Renal pelvis (tissue), 4 donors: Measurements from ENCODE around the gene VWDE. TPM values are rescaled to one million over a fixed set of nuclear protein-coding genes. Genes with fewer than 3 reads are reported as not detected.
"Not testable (repeated sequence)": the region's sequence is repeated elsewhere in the genome, so short reads cannot be mapped to it uniquely, and the experiment has no call there.

Experiments
- DNase-seq: peaks from one replicate; pipeline ENCODE4 v3.0.0-alpha.2; 2013
- polyA plus RNA-seq, 3 donors: library from polyadenylated mRNA; unstranded; fragments of 120-200 nt; gene quantifications; one replicate each; pipeline ENCODE4 v1.2.1, GENCODE V29; 2013; ENCODE audit not compliant: insufficient read length in 3 of 3

The VWDE gene
- polyA plus RNA-seq, 3 donors: 4.5 to 7.5 (median 5.1) TPM

- no peak for DNase-seq
Observed at GRCh38 chr7:12402365-12402725, 1.3 kb downstream of the VWDE start.

- DNase-seq: no peak
Observed at GRCh38 chr7:12401538-12402364, 1.9 kb downstream of the VWDE start.

- DNase-seq: no peak
Observed at GRCh38 chr7:12398186-12398585, 5.5 kb downstream of the VWDE start.

- no peak for DNase-seq
Observed at GRCh38 chr7:12397671-12398070, 6.0 kb downstream of the VWDE start.

- not testable (repeated sequence) for DNase-seq
Observed at GRCh38 chr7:12396670-12397069, 7.0 kb downstream of the VWDE start.

GRCh38 chr7:12391922-12392615 is 11.6 kb downstream of the VWDE start:
- DNase-seq: no peak

GRCh38 chr7:12389089-12389700 is 14.5 kb downstream of the VWDE start:
- no peak for DNase-seq

GRCh38 chr7:12386313-12386740 is 17.3 kb downstream of the VWDE start:
- DNase-seq: no peak

GRCh38 chr7:12385364-12385786 is 18.3 kb downstream of the VWDE start:
- no peak for DNase-seq

GRCh38 chr7:12383377-12383776 is 20.3 kb downstream of the VWDE start:
- DNase-seq: no peak

GRCh38 chr7:12378389-12378788 is 25.3 kb downstream of the VWDE start:
- DNase-seq: no peak

- no peak for DNase-seq
Observed at GRCh38 chr7:12377406-12377805, 26.3 kb downstream of the VWDE start.

- no peak for DNase-seq
Observed at GRCh38 chr7:12373580-12374263, 29.9 kb downstream of the VWDE start.

- DNase-seq: no peak
Observed at GRCh38 chr7:12370249-12370648, 33.4 kb downstream of the VWDE start.

- no peak for DNase-seq
Observed at GRCh38 chr7:12369756-12370155, 33.9 kb downstream of the VWDE start.

GRCh38 chr7:12369072-12369471 is 34.6 kb downstream of the VWDE start:
- no peak for DNase-seq

GRCh38 chr7:12360948-12361347 is 42.7 kb downstream of the VWDE start:
- no peak for DNase-seq

- no peak for DNase-seq
Observed at GRCh38 chr7:12358694-12359093, 45.0 kb downstream of the VWDE start.

GRCh38 chr7:12357508-12357907 is 46.2 kb downstream of the VWDE start:
- DNase-seq: no peak

GRCh38 chr7:12351843-12352242 is 51.8 kb downstream of the VWDE start:
- no peak for DNase-seq

- DNase-seq: no peak
Observed at GRCh38 chr7:12350971-12351370, 52.7 kb downstream of the VWDE start.

GRCh38 chr7:12337095-12337494 is 66.6 kb downstream of the VWDE start:
- no peak for DNase-seq
